GM18873 (cell line): Measurements from ENCODE around the gene TRAPPC11.
"Not testable (repeated sequence)": the region's sequence is repeated elsewhere in the genome, so short reads cannot be mapped to it uniquely, and the experiment has no call there.

Experiments used
- ATAC-seq: cut with Tn5 transposase; IDR thresholded peaks from one replicate; pipeline ENCODE4 v1.9.1; 2021; ENCODE audit warnings: mild to moderate bottlenecking, moderate library complexity, moderate number of reproducible peaks; ENCODE audit not compliant: unreplicated experiment, low FRiP score

The TRAPPC11 gene

DNA sequence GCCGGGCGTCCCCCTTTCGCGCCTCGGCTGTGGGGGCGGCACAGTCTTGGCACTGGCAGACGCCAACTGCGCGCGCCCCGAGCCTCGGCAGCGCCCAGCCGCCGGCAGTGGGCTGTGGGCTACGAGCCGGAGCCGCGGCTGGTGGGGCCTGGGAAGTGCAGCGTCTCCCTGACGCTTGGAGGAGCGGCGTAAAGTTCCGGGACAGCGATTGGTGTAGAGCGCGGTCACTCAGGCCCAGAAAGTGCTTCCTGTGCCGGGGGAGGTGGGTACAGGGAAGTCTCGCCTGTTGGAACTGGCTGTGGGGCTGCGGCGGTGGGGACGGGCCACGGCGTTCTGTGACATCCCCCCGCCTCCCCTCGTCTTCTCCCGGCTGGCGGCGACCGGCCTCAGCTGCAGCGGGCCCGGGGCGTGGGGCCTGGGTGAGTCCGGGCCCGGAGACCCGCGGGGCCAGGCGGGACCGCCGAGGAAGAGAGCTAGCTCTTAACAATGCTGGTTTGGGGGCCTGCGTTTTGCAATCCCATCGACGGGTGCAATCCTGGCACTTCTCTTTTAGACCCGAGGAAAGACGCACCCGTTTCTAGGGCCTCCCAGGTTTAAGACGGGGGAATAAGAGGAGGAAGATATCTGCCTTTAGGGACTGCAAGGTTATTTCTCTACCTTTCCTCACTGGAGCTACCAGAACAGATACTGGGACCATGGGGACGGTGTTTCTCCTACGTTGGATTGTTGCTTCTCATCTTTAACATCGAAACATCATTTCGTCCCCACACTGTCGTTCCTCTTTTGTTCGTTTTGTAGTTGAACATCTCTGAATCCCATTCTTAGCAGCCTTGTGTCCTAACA, at the start of gene TRAPPC11, which contains the start of gene RWDD4:
Gene TRAPPC11 (plus strand): TSS at position 265 of the 843 bp plus-strand sequence. CDS start 4,575 bp downstream, outside the sequence.
Gene RWDD4 (minus strand): TSS at position 157 of the 843 bp plus-strand sequence. CDS start 233 bp downstream, outside the sequence.
- peak; percentile 99 for ATAC-seq

DNA sequence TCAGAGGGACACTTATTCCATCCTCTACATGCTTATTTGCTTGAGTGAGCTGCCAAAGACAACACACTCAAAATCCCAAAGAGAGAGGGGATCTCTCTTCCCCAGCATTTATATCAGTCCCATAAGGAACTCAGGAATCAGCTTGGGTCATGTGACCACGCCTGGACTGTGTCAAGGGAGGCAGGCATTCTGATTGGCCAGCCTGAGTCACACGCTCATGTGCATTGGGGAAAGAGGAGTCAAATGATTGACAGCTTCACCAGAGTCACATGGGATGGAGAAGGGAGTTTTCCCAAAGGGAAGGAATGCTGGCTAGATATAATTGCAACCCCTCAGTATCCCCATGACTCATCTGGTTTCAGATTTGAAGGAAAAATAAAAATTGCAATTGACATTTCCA, 49.1 kb upstream of the TRAPPC11 start:
- ATAC-seq: no peak

GRCh38 chr4:183610613-183611012, 48.5 kb upstream of the TRAPPC11 start:
- no peak for ATAC-seq

DNA sequence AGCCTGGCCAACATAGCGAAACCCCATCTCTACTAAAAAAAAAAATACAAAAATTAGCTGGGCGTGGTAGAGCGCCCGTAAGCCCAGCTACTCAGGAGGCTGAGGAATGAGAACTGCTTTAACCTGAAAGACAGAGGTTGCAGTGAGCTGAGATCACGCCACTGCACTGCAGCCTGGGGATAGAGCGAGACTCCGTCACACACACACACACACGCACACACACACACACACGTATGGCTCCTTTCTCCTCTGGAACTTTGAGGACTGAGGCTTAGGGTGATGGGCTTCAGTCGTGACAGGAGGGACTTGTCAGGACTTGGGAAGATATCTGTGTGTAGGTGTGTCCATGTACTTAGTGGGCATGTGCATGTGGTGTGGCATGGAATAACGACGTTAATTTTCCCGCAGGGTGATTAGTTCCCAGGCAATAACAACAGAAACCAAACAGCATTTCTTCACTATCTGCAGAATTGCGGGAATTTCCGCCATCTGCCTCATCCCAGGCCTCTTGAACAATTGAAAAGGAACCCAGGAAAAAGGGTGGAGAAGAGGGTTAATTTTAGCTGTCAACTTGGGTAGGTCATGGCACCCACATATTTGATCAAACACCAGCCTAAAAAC, 47.8 kb upstream of the TRAPPC11 start:
- no peak for ATAC-seq

DNA sequence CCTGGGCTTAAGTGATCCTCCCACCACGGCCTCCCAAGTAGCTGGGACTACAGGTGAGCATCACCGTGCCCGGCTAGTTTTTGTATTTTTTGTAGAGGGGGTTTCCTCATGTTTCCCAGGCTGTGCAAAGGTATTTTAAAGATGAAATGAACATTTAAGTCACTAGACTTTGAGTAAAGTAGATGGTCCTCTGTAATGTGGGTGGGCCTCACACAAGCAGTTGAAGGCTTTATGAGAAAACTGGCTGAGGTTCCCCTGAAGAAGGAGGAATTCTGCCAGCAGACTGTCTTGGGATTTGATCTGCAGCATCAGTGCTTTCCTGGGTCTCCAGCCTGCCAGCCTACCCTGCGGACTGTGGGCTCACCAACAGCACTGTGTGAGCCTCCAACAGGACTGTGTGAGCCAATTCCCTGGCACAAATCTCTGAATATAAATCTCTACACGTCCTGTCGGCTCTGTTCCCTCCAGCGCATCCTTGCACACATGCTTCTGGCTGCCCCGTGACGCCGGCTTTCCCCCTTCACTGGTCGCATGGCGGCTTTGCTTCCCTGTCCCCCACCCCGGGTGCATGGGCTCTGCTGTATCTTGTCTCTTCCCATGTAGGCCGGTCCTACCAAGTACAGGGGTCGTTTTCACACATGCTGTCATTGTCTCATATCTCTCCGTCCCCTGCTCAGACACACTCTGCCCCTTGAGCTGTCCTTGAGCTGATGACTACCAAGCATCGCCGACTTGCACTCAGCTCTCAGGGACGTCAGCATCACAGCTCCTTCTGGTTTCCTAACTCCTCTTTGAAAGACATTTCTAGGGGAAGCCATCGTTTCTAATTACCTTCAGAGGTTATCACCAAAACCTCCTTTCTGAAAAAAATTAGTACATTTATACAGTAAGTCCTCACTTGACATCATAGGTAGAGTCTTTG, 46.5 kb upstream of the TRAPPC11 start:
- ATAC-seq: no peak

DNA sequence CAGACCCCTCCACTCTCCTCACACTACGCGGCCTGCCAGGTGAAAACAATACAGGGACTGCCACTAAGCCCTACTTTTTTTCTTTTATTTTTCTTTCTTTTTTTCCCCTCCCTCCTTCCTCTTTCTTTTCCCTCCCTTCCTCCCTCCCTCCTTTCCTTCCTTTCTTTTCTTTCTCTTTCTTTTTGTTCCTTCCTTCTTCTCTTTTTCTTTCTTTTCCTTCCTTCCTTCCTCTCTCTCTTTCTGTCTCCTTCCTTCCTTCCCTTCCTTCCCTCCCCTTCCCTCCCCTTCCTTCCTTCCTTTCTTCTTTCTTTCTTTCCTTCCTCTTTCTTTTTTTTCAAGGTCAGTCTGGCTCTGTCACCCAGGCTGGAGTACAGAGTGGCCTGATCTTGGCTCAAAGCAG, 42.0 kb upstream of the TRAPPC11 start:
- no peak for ATAC-seq

GRCh38 chr4:183618681-183619080, 40.4 kb upstream of the TRAPPC11 start:
- no peak for ATAC-seq

DNA sequence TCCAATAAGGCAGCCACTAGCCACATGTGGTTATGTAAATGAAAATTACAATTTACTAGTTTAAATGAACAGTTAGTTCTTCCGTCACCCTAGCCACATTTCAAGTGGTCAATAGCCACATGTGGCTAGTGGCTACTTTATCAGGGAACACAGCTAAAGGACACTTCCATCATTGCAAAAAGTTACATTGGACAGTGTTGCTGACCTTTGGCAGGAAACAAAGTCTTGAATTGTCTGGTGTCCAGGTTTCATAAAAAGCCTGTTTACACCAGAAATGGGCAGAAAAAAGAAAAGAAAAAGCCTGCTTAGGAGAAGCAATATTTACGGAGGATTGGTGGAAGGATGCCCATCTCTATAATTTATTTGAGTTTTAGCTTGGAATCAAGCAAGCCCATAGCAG, 38.7 kb upstream of the TRAPPC11 start:
- no peak for ATAC-seq

DNA sequence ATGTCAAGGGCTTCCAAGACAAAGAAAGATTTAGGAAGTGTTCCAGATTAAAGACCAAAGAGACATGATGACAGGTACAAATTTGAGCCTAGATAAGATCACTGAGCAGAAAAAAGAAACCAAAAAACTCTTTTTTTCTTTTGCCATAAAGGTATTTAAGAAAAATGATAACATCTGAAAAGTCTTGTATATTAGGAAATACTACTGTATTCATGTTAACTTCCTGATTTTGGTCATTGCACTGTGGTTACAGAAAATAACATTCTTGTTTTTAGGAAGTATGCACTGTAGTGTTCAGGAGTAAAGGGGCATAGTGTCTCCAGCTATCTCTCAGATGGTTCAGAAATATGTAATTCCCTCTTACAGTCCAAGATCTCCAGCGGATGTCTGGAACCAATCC, 37.2 kb upstream of the TRAPPC11 start:
- ATAC-seq: no peak

GRCh38 chr4:183624548-183624947, 34.5 kb upstream of the TRAPPC11 start:
- no peak for ATAC-seq

DNA sequence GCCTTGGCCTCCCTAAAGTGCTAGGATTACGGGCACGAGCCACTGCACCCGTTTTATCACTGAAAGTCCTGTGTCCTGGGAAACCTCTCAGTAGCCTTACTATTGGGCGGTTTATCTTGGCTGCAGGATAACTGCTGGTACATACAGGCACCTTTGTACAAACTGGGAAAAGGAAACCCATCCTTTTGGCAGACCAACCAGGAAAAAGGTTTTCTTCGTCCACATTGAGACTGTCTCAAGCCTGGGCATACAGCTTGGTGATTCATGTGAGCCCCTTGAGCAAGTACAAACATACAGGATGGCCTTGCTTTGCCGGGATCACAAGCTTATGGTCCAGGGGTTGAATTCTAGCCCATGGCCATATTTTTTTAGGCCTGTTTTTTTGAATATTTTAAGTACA, 32.9 kb upstream of the TRAPPC11 start:
- ATAC-seq: no peak

- ATAC-seq: not testable (repeated sequence)
These were observed 31.8 kb upstream of the TRAPPC11 start for GRCh38 chr4:183627286-183627685.

GRCh38 chr4:183627979-183628588, 31.0 kb upstream of the TRAPPC11 start:
- ATAC-seq: no peak

- no peak for ATAC-seq
These were observed 27.4 kb upstream of the TRAPPC11 start for GRCh38 chr4:183631577-183632198.

DNA sequence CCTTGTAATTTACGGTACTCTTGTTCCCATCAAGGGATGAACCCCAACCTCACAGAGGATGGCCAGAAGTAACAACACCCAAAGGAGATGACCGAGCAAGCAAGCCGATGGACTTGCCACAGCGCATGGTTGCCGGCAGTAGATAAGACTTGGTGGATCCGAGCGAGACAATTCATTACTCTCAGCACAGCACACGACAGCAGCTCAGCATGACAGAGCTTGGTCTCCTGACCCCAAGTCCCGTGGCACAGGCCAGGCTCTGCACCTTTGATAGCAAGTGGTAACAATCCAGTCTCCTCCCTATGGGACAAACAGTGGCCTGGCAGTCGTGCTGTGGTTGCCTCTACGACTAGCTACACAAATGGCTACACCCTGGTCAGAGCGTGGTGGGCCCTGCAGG, 26.4 kb upstream of the TRAPPC11 start:
- ATAC-seq: no peak

- ATAC-seq: no peak
These were observed 25.4 kb upstream of the TRAPPC11 start for GRCh38 chr4:183633476-183634400.

DNA sequence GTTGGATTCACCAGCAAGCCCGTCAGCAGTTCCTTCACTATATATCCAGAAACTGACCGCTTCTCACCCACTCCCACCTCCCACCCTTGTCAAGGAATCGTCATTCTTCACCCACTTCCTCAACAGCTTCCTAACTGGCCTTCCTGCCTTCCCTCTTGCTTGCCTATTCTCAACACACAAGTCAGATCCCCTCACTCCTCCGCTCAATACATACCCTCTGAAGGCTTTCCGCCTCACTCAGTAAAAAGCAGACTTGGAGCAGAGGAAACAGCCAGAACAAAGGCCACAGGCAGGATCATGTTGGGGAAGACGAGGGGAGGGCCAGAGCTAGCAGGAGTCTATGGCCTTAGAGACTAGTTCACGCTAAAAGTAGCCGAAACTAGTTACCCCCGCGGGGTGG, 23.8 kb upstream of the TRAPPC11 start:
- ATAC-seq: no peak

DNA sequence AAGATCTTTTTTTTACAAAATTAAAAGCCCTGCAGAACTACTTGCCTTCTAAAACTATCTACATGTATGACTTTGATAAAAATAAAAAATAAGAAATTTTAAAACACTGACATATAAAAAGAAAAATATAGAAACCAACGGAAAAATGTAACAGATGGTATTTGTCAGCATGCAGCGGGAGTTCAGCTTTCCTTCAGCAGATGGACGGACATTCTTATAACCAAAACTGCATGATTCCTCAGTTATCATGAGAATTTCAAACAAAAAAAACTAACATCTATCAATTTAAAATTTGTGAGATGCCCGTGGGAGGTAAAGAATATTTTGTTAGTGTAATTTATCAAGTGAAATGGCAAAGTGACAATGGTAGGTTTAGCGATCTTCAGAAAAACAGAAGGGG, 23.4 kb upstream of the TRAPPC11 start:
- ATAC-seq: no peak

- ATAC-seq: no peak
These were observed 22.6 kb upstream of the TRAPPC11 start for GRCh38 chr4:183636503-183636902.
